22Rv1 (cell line): ENCODE data around the gene SIAH3.

Experiments used
- CTCF ChIP-seq: fragments of 450-650 bp; IDR thresholded peaks from 2 replicates; pipeline ENCODE4 v1.5.1; 2017; ENCODE audit warnings: mild to moderate bottlenecking
- ZFX ChIP-seq: fragments of 450-650 bp; IDR thresholded peaks from 2 replicates; pipeline ENCODE4 v1.6.1; 2017; ENCODE audit warnings: antibody characterized with exemption, borderline replicate concordance

GRCh38 chr13:45831851-45832250 is 19.7 kb downstream of the SIAH3 start:
- TF ChIP-seq CTCF (no peak), ZFX (no peak)
